NOMO-1 (cell line): ENCODE measurements around the gene HARBI1.

Experiments used
- DNase-seq, 2 experiments: peaks; one replicate each; lab custom pipeline; 2025; ENCODE audit not compliant: unreplicated experiment in 2 of 2; lab: John Stamatoyannopoulos, UW

Gene HARBI1

GRCh38 chr11:46635557-46636139 lies 18.6 kb upstream of the HARBI1 start:
- DNase-seq: no peak

GRCh38 chr11:46633291-46634217 lies 16.5 kb upstream of the HARBI1 start:
- DNase-seq: no peak

GRCh38 chr11:46632502-46632901 lies 15.5 kb upstream of the HARBI1 start:
- DNase-seq: no peak

GRCh38 chr11:46631676-46632075 lies 14.6 kb upstream of the HARBI1 start:
- no peak for DNase-seq

DNA sequence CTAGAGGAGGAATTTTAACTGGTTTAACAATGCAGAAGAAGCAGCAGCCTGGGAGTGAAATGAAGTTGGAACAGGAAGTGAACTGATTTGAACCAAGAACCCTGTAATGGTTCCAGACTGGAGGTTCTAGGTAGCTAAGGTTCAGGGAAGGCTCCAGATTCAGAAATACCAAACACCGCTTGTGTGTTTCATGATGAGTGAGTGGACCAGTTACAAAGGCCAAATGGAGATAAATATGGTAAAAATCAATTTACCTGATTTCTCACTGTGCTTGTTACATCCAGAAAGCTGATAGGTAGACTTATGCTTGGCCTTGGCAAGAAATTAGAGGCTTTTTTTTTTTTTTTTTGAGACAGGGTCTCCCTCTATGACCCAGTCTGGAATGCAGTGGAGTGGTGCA lies 13.2 kb upstream of the HARBI1 start:
- DNase-seq: no peak

- no peak for DNase-seq
Measured at GRCh38 chr11:46628961-46629360, 11.9 kb upstream of the HARBI1 start.

GRCh38 chr11:46625406-46625805 lies 8.4 kb upstream of the HARBI1 start:
- no peak for DNase-seq

GRCh38 chr11:46618837-46619236 lies 1.8 kb upstream of the HARBI1 start:
- no peak for DNase-seq

GRCh38 chr11:46617972-46618314 lies 916 bp upstream of the HARBI1 start:
- DNase-seq: no peak

DNA sequence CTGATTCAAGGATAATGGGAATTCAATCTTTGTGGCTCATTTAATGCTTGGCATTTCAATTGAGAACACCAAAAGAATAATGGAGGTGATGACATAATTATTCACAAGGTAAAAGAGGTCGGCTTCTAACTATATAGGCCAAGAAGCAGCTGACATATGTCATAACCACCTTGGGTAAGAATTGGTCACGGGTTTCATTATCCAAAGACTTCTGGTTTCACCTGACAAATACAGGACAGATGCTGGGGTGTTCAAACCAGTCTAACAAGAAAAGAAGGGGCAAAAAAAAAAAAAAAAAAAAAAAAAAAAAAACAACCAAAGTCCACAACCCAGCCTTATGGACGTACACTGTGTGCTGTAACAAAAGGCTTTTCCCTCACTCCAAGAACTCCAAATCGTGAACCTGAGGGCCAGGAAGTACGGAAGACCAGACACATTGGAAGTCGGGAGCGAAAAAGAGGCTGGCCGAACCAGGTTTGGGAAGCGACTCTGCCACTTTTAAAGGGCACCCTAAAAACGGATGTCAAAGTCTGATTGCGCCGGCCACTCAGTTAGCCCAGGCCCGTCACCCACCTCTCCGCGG lies 385 bp downstream of the HARBI1 start:
- peak in 1 of 2 experiments; percentile 18 for DNase-seq

DNA sequence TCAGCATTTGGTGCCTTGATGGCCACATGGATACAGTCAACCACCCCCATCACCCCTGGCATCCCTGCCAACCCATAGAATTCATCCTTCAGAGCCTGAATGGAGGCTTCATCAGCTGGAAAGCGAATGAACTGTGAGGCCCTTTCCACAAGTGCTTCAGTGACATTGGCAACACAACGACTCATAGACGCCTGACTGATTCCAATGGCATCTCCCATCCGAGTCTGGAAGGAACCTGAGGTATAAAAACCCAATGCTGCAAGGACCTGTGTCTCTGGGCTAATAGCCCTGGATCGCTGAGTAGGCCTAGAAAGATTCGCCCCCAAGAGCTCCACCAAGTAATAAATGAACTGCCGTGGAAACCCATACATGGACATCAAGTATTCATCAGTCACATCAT lies 1.3 kb downstream of the HARBI1 start:
- DNase-seq: no peak

- DNase-seq: no peak
Measured at GRCh38 chr11:46612326-46612725, 4.7 kb downstream of the HARBI1 start.

DNA sequence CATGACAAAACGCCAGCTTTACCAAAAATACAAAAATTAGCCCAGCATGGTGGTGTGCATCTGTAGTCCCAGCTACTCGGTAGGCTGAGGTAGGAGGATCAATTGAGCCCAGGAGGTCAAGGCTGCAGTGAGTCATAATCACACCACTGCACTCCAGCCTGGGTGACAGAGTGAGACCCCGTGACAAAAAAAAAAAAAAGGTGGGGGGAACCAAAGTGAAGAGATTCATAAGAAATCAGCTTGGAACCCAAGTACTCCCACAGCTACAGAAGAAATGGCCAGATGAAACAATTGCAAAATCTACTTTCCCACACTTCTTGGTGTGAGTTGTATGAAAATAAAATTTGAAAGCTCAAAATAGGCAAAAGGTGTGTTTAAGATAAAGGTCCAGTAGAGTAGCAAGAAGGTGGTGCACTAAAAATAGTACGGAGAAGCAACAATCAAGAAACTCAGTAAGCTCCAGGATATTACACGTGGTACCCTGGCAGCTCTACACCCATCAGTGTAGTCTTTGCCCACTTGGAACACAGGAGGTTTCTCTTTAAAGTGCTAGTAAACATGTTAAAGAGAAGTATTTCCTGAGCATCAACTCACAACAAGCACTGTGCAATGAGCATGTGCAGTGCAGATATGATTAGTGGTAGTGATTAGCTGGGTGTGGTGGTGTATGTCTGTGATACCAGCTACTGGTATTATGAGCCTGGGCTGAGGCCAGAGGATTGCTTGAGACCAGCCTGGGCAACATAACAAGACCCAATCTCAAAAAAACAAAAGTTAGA lies 5.3 kb downstream of the HARBI1 start:
- DNase-seq: no peak

GRCh38 chr11:46609386-46609785 lies 7.6 kb downstream of the HARBI1 start:
- no peak for DNase-seq

DNA sequence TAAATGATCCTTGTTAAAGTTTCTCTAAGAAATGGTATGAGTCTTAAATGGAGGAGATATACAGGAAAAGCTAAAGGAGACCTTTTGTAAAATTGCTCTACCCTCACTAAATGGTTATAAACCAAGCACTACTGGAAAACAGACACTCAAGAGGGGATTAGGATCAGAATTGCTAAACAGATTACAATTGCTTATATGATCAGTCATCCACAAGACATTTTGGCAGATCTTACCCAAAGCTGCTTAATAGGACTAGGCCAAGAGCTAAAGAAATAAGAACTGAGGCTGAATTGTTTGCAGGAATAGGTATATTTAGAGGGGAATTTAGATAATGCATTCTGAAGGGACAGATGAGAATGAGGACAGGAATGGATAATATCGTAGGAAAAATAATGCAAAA lies 9.5 kb downstream of the HARBI1 start:
- no peak for DNase-seq

GRCh38 chr11:46604796-46605195 lies 12.2 kb downstream of the HARBI1 start:
- DNase-seq: no peak

GRCh38 chr11:46603704-46604308 lies 13.2 kb downstream of the HARBI1 start:
- peak; percentile 17 to 59 for DNase-seq

DNA sequence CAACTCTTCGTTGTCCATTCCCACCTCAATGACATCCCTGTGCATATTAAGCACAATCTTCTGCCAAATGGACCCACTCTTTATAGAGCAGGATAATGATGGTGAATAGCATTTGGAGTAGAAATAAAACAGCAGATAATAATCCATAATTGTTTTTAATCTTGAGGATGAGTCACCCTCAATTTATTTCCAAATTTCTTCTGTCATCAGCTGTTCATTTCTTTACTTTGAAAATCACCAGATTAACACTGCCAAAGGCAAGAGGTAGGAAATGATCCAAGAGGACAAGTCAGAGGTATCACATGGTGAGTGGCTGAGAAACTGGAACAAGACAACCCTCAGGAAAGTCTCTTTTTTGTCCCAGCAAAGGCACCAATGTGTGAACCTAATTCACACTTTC lies 15.9 kb downstream of the HARBI1 start:
- DNase-seq: no peak

DNA sequence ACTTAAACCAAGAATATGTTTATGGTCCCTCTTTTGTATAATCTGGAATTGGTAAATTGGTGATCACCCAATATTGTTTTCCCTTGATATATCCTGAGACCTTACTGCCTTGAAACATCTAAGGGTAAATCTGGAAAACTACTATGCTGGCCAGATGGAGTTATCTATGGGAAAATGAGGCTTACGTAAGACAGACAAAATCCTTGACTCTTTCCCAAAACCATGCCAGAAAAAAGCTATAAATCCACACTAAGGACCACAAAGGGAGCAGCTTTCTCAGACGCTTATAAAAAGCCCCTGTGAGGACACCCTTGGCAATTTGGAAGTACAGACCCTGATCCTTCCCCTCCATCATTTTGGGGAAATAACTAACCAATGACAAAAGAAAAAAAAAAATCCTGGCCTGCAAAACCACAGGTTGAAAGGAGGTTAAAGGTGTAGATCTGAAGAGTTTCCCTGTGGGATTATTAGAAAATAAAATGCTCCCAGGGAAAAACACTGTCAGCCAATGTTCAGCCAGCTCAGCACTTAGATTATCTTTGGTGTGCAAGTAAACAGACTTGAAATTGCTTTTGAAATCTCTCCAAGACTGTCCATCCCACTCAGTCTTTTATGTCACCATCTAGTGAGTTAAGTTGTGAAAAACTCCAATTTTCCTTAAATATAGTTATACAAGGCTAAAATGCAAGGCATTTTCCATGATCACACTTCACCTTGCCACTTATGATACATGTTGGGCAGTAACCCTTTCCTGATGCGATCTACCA lies 16.6 kb downstream of the HARBI1 start:
- DNase-seq: no peak
